IMR-90 (cell line): Measurements from ENCODE around the gene ALK. TPM values are rescaled to one million over a fixed set of nuclear protein-coding genes. Genes with fewer than 3 reads are reported as not detected.

Source experiments
- ATAC-seq: fragments of 200-7000 bp; cut with Tn5 transposase; 2 replicates; pipeline ENCODE4 v1.9.1; 2020; ENCODE audit warnings: low read depth, mild to moderate bottlenecking, moderate library complexity
- BruUV-seq: library from RNA; stranded (reverse); fragments of 400-500 nt; replicated peaks from 2 replicates; lab custom pipeline; 2021; lab: Mats Ljungman, UMichigan
- CTCF ChIA-PET: fragments of 300-600 bp; formaldehyde crosslinking; extraction: SDS; loops from one replicate; lab custom pipeline; 2021; ENCODE audit warnings: antibody characterized with exemption; lab: Yijun Ruan, JAX
- POLR2A ChIA-PET: fragments of 300-600 bp; sonication (Branson Sonifier 250); formaldehyde crosslinking; loops from one replicate; lab custom pipeline; 2022; ENCODE audit warnings: antibody characterized with exemption; ENCODE audit not compliant: unreplicated experiment; lab: Charles Lee
- DNase-seq: peaks from one replicate; pipeline ENCODE4 v3.0.0; 2013
- H2AFZ ChIP-seq: replicated peaks from 2 replicates; pipeline ENCODE3; 2013; ENCODE audit warnings: low read length, mild to moderate bottlenecking; ENCODE audit not compliant: poor library complexity
- H2AK5ac ChIP-seq: 2 replicates; pipeline ENCODE4 v1.6.1; 2013; ENCODE audit warnings: low read depth, low read length, inconsistent platforms
- H2AK9ac ChIP-seq: replicated peaks from 2 replicates; pipeline ENCODE3; 2013; ENCODE audit warnings: mild to moderate bottlenecking, low read depth, low read length, moderate library complexity; ENCODE audit not compliant: poor library complexity
- H2BK120ac ChIP-seq: 2 replicates; pipeline ENCODE4 v1.6.1; 2013; ENCODE audit warnings: low read depth, low read length, inconsistent platforms
- H2BK15ac ChIP-seq: 3 replicates; pipeline ENCODE4 v1.6.1; 2013; ENCODE audit warnings: low read depth, low read length, inconsistent platforms
- H2BK20ac ChIP-seq: 2 replicates; pipeline ENCODE4 v1.6.1; 2013; ENCODE audit warnings: low read depth, mild to moderate bottlenecking, inconsistent platforms, low read length, moderate library complexity
- H2BK5ac ChIP-seq: 2 replicates; pipeline ENCODE4 v1.6.1; 2013; ENCODE audit warnings: mild to moderate bottlenecking, low read depth, low read length, inconsistent platforms; ENCODE audit not compliant: poor library complexity, severe bottlenecking
- H3K14ac ChIP-seq: replicated peaks from 2 replicates; pipeline ENCODE4 v1.6.1; 2013; ENCODE audit warnings: low read depth, low read length, inconsistent platforms
- H3K18ac ChIP-seq: 2 replicates; pipeline ENCODE4 v1.6.1; 2013; ENCODE audit warnings: low read depth, low read length, control low read depth
- H3K23ac ChIP-seq: 2 replicates; pipeline ENCODE4 v1.6.1; 2013; ENCODE audit warnings: low read depth, low read length, inconsistent platforms
- H3K27ac ChIP-seq: 2 replicates; pipeline ENCODE4 v1.5.1; 2013; ENCODE audit warnings: mild to moderate bottlenecking, control low read depth, low read length; ENCODE audit not compliant: insufficient read depth
- H3K27me3 ChIP-seq: 2 replicates; pipeline ENCODE4 v1.6.1; 2013; ENCODE audit warnings: low read length; ENCODE audit not compliant: control insufficient read depth, insufficient read depth
- H3K36me3 ChIP-seq: 2 replicates; pipeline ENCODE4 v1.6.1; 2013; ENCODE audit warnings: low read length, mixed read lengths; ENCODE audit not compliant: control insufficient read depth, insufficient read depth
- H3K4ac ChIP-seq: 2 replicates; pipeline ENCODE4 v1.6.1; 2013; ENCODE audit warnings: low read depth, low read length, inconsistent platforms
- H3K4me1 ChIP-seq: 2 replicates; pipeline ENCODE4 v1.6.1; 2013; ENCODE audit warnings: low read length, mixed read lengths; ENCODE audit not compliant: control insufficient read depth, insufficient read depth
- H3K4me2 ChIP-seq: 2 replicates; pipeline ENCODE4 v1.6.1; 2013; ENCODE audit warnings: low read depth, mild to moderate bottlenecking, control low read depth, low read length, moderate library complexity
- H3K4me3 ChIP-seq: 2 replicates; pipeline ENCODE4 v1.5.1; 2013; ENCODE audit warnings: low read depth, mild to moderate bottlenecking, control low read depth, low read length, moderate library complexity; ENCODE audit not compliant: insufficient read depth
- H3K56ac ChIP-seq: 2 replicates; pipeline ENCODE4 v1.6.1; 2013; ENCODE audit warnings: low read length, inconsistent platforms; ENCODE audit not compliant: insufficient read depth; ENCODE audit errors: extremely low read depth
- H3K79me1 ChIP-seq, 2 experiments: 2 replicates each; pipeline ENCODE4 v1.6.1; 2013; ENCODE audit warnings: low read length in 2 of 2, inconsistent platforms in 1 of 2, low read depth in 1 of 2
- H3K9ac ChIP-seq: 2 replicates; pipeline ENCODE4 v1.6.1; 2013; ENCODE audit warnings: low read depth, low read length, control low read depth
- H3K9me1 ChIP-seq: 2 replicates; pipeline ENCODE4 v1.6.1; 2013; ENCODE audit warnings: low read length, inconsistent platforms; ENCODE audit not compliant: insufficient read depth
- H3K9me3 ChIP-seq: 2 replicates; pipeline ENCODE4 v1.6.1; 2013; ENCODE audit warnings: low read length; ENCODE audit not compliant: control insufficient read depth, insufficient read depth
- H4K20me1 ChIP-seq: 2 replicates; pipeline ENCODE4 v1.6.1; 2013; ENCODE audit warnings: low read length, inconsistent platforms; ENCODE audit not compliant: insufficient read depth
- H4K5ac ChIP-seq: 2 replicates; pipeline ENCODE4 v1.6.1; 2013; ENCODE audit warnings: mild to moderate bottlenecking, low read depth, low read length, control low read depth
- H4K8ac ChIP-seq, 2 experiments: 2 replicates each; pipeline ENCODE4 v1.6.1; 2013; ENCODE audit warnings: low read depth in 2 of 2, low read length in 2 of 2, control low read depth in 1 of 2, inconsistent platforms in 1 of 2
- H4K91ac ChIP-seq: 2 replicates; pipeline ENCODE4 v1.6.1; 2013; ENCODE audit warnings: low read depth, low read length, inconsistent platforms; ENCODE audit not compliant: insufficient read depth
- BHLHE40 ChIP-seq: fragments of 150-350 bp; IDR thresholded peaks from 2 replicates; pipeline ENCODE4 v1.6.1; 2016; ENCODE audit warnings: mild to moderate bottlenecking, low read depth, low read length
- CEBPB ChIP-seq: IDR thresholded peaks from 2 replicates; pipeline ENCODE4 v1.6.1; 2012; ENCODE audit warnings: low read depth, low read length, improper control_type of control experiment
- CHD1 ChIP-seq: IDR thresholded peaks from 2 replicates; pipeline ENCODE4 v1.6.1; 2012; ENCODE audit warnings: low read depth, low read length, improper control_type of control experiment
- FOS ChIP-seq: fragments of 150-350 bp; IDR thresholded peaks from 2 replicates; pipeline ENCODE4 v1.6.1; 2016; ENCODE audit warnings: low read depth, low read length
- MAFK ChIP-seq: IDR thresholded peaks from 2 replicates; pipeline ENCODE4 v1.6.1; 2012; ENCODE audit warnings: low read depth, low read length, improper control_type of control experiment
- MAZ ChIP-seq: IDR thresholded peaks from 2 replicates; pipeline ENCODE4 v1.6.1; 2012; ENCODE audit warnings: low read depth, mild to moderate bottlenecking, low read length, improper control_type of control experiment, moderate library complexity, borderline replicate concordance
- MXI1 ChIP-seq: IDR thresholded peaks from 2 replicates; pipeline ENCODE4 v1.6.1; 2012; ENCODE audit warnings: low read depth, mild to moderate bottlenecking, low read length, moderate library complexity, borderline replicate concordance
- NFE2L2 ChIP-seq: fragments of 150-350 bp; IDR thresholded peaks from 2 replicates; pipeline ENCODE4 v1.6.1; 2016; ENCODE audit warnings: low read depth, mild to moderate bottlenecking, low read length
- POLR2A ChIP-seq: IDR thresholded peaks from 2 replicates; pipeline ENCODE4 v1.6.1; 2012; ENCODE audit warnings: mild to moderate bottlenecking, low read depth, low read length
- RAD21 ChIP-seq: IDR thresholded peaks from 2 replicates; pipeline ENCODE4 v1.6.1; 2012; ENCODE audit warnings: low read length, improper control_type of control experiment
- RCOR1 ChIP-seq: IDR thresholded peaks from 2 replicates; pipeline ENCODE4 v1.6.1; 2012; ENCODE audit warnings: mild to moderate bottlenecking, low read length, improper control_type of control experiment; ENCODE audit not compliant: insufficient replicate concordance
- RFX5 ChIP-seq: IDR thresholded peaks from 2 replicates; pipeline ENCODE4 v1.8.0; 2012; ENCODE audit warnings: low read depth, mild to moderate bottlenecking, low read length, moderate library complexity
- SMC3 ChIP-seq: fragments of 150-350 bp; IDR thresholded peaks from 2 replicates; pipeline ENCODE4 v1.6.1; 2016; ENCODE audit warnings: low read depth, mild to moderate bottlenecking, antibody characterized with exemption, low read length, moderate library complexity
- WGBS, 2 experiments: methylation state at CpG; one replicate each; pipeline versions ENCODE4 v1.1.5 to v1.1.7; 2013; ENCODE audit warnings: missing lambda C conversion rate in 2 of 2; ENCODE audit not compliant: insufficient read length in 1 of 2; ENCODE audit errors: extremely low coverage in 2 of 2; 5-methylcytosine and 5-hydroxymethylcytosine counted together
- dilution Hi-C: fragments of 300-500 bp; cut with HindIII; formaldehyde crosslinking; loops from one replicate; pipeline ENCODE4 v1.14.3; 2018; ENCODE audit warnings: low sequenced_read_pairs; ENCODE audit not compliant: unreplicated experiment
- in situ Hi-C: fragments of 300-500 bp; cut with MboI; formaldehyde crosslinking; loops from 3 replicates; pipeline ENCODE4 v1.14.3; 2019; ENCODE audit warnings: low sequenced_read_pairs, inconsistent platforms, mixed read lengths
- intact Hi-C: fragments of 100-400 bp; cut with micrococcal nuclease; formaldehyde crosslinking; loops from 2 replicates; pipeline ENCODE4 v1.10.0; 2022
- polyA plus RNA-seq, 3 experiments: library from polyadenylated mRNA; depleted of rRNA; stranded (reverse); fragments of >200 nt; gene quantifications; 2 replicates each; pipeline ENCODE4 v1.2.3, GENCODE V29; 2012; ENCODE audit warnings: low replicate concordance in 1 of 3
- total RNA-seq: library from RNA; depleted of rRNA; stranded (reverse); fragments of >200 nt; gene quantifications from 2 replicates; pipeline ENCODE4 v1.2.3, GENCODE V29; 2012
- TF ChIP-seq, protein P1 (sequence below): fragments of 150-350 bp; IDR thresholded peaks from 2 replicates; pipeline ENCODE4 v1.6.1; 2017; ENCODE audit warnings: mild to moderate bottlenecking, antibody characterized with exemption, low read length, low read depth
- TF ChIP-seq, protein P2 (sequence below): conservative IDR thresholded peaks from 2 replicates; pipeline ENCODE4 v1.5.1; 2012; ENCODE audit warnings: mild to moderate bottlenecking, low read depth, low read length, improper control_type of control experiment

Gene ALK
- total and polyA plus RNA-seq, 2 of the 4 experiments (the other 2 are of a cell fraction), result not detected

DNA sequence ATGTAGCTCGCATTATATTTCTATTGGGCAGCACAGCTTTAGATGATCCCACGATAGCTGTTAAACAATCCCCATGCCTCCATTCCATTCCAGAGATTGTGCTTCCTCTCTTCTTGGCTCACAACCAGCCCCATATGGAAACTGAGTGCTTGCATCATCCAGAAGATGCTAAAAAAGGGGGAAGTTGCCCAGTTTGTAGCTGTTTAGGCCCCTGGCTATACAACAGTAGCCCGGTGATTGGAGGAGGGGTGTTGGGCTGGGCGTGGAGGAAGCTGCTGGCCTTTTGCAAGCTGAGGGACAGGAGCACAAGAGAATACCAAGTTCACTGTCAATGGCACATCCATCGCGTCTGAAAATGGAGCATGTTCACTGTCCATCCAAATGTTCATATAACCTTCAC, 360.2 kb downstream of the ALK start:
- no peak for ATAC-seq

More for the DNA sequence above, 360.2 kb downstream of the ALK start:
- Histone ChIP-seq H2BK20ac (no peak overlapping the region), H3K9ac (no peak overlapping the region), H3K56ac (no peak overlapping the region), H3K23ac (no peak overlapping the region), H4K5ac (no peak overlapping the region), H4K91ac (no peak overlapping the region), H3K18ac (no peak overlapping the region), H3K4me2 (no peak overlapping the region), H3K9me1 (no peaks in the 10 kb centered on the region), H2AK5ac (no peak overlapping the region), H3K4me1 (no peaks in the 10 kb centered on the region), H4K20me1 (no peaks in the 10 kb centered on the region), H3K27me3 (peaks cover 6% of the 10 kb centered on the region), H2AK9ac (no peak overlapping the region), H4K8ac (no peak overlapping the region), H3K4ac (no peak overlapping the region), H3K36me3 (no peaks in the 10 kb centered on the region), H2AFZ (no peak overlapping the region), H3K27ac (no peak overlapping the region), H3K14ac (no peak overlapping the region), H2BK15ac (no peak overlapping the region), H3K79me1 (no peaks in the 10 kb centered on the region), H3K9me3 (no peaks in the 10 kb centered on the region), H2BK5ac (no peak overlapping the region), H3K4me3 (no peak overlapping the region), H2BK120ac (no peak overlapping the region)
- DNase-seq, result no peak
- ChIA-PET CTCF (no interaction called here), POLR2A (no interaction called here)
- BruUV-seq, result no TSS peak
- dilution Hi-C loops (no loop called here), in situ Hi-C loops (no loop called here), intact Hi-C loops (no loop called here)
- TF ChIP-seq NFE2L2 (no peak), CEBPB (no peak), CHD1 (no peak), BHLHE40 (no peak), MAZ (no peak), FOS (no peak), POLR2A (no peak), MXI1 (no peak), RFX5 (no peak), SMC3 (no peak), MAFK (no peak), RCOR1 (no peak), RAD21 (no peak)
- TF ChIP-seq, protein P1, sequence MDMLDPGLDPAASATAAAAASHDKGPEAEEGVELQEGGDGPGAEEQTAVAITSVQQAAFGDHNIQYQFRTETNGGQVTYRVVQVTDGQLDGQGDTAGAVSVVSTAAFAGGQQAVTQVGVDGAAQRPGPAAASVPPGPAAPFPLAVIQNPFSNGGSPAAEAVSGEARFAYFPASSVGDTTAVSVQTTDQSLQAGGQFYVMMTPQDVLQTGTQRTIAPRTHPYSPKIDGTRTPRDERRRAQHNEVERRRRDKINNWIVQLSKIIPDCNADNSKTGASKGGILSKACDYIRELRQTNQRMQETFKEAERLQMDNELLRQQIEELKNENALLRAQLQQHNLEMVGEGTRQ, result no peak
- TF ChIP-seq, protein P2, sequence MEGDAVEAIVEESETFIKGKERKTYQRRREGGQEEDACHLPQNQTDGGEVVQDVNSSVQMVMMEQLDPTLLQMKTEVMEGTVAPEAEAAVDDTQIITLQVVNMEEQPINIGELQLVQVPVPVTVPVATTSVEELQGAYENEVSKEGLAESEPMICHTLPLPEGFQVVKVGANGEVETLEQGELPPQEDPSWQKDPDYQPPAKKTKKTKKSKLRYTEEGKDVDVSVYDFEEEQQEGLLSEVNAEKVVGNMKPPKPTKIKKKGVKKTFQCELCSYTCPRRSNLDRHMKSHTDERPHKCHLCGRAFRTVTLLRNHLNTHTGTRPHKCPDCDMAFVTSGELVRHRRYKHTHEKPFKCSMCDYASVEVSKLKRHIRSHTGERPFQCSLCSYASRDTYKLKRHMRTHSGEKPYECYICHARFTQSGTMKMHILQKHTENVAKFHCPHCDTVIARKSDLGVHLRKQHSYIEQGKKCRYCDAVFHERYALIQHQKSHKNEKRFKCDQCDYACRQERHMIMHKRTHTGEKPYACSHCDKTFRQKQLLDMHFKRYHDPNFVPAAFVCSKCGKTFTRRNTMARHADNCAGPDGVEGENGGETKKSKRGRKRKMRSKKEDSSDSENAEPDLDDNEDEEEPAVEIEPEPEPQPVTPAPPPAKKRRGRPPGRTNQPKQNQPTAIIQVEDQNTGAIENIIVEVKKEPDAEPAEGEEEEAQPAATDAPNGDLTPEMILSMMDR, result no peak
- 40% methylated on average over 1 of the region's 6 CpGs; no CpG with 5 or more reads in 1 of the 2 experiments for WGBS, 2 experiments
